IgD-negative memory B cell (primary cell): ENCODE results near the gene GPR34. TPM values are rescaled to one million over a fixed set of nuclear protein-coding genes. Genes with fewer than 3 reads are reported as not detected.
"Not testable (repeated sequence)": the region's sequence is repeated elsewhere in the genome, so short reads cannot be mapped to it uniquely, and the experiment has no call there.

Experiments used
- H3K27ac Mint-ChIP-seq, 3 donors: one replicate each; pipeline ENCODE4 v1.8.0; 2020 to 2022; ENCODE audit warnings: mild to moderate bottlenecking in 3 of 3, mixed read lengths in 3 of 3, moderate library complexity in 1 of 3
- H3K27me3 Mint-ChIP-seq: one replicate; pipeline ENCODE4 v1.8.0; 2021; ENCODE audit warnings: mixed read lengths
- H3K36me3 Mint-ChIP-seq: one replicate; pipeline ENCODE4 v1.8.0; 2020; ENCODE audit warnings: mild to moderate bottlenecking, mixed read lengths
- H3K4me1 Mint-ChIP-seq, 3 donors: one replicate each; pipeline ENCODE4 v1.8.0; 2020 to 2022; ENCODE audit warnings: mixed read lengths in 3 of 3, mild to moderate bottlenecking in 1 of 3
- H3K4me3 Mint-ChIP-seq, 4 donors: one replicate each; pipeline ENCODE4 v1.8.0; 2020 to 2022; ENCODE audit warnings: mild to moderate bottlenecking in 4 of 4, mixed read lengths in 4 of 4, moderate library complexity in 3 of 4
- H3K9me3 Mint-ChIP-seq, 3 donors: one replicate each; pipeline ENCODE4 v1.8.0; 2020 to 2021; ENCODE audit warnings: mixed read lengths in 3 of 3, mild to moderate bottlenecking in 1 of 3
- polyA plus RNA-seq: library from polyadenylated mRNA; unstranded; fragments of 300-500 nt; fragmentation: Illumina TruSeq; gene quantifications from one replicate; pipeline ENCODE4 v1.2.3, GENCODE V29; 2021

The GPR34 gene
- polyA plus RNA-seq, 1 donor from 2014 or later: 1.1 TPM

- Mint-ChIP-seq H3K27ac (no peak overlapping the region), H3K36me3 (peaks cover 3% of the 10 kb centered on the region), H3K9me3 (no peaks in the 10 kb centered on the region), H3K27me3 (peaks cover 13% of the 10 kb centered on the region), H3K4me1 (peaks cover 11 to 25% (median 13%) of the 10 kb centered on the region in 3 donors), H3K4me3 (no peak overlapping the region)
Observed at GRCh38 chrX:41711021-41711667, 22.4 kb downstream of the GPR34 start.

- Mint-ChIP-seq H3K4me3 (no peak overlapping the region), H3K36me3 (peaks cover 3% of the 10 kb centered on the region), H3K4me1 (peaks cover 10 to 24% (median 20%) of the 10 kb centered on the region in 3 donors), H3K27me3 (peaks cover 8% of the 10 kb centered on the region), H3K27ac (no peak overlapping the region), H3K9me3 (peaks cover 0 to 6% (median 5%) of the 10 kb centered on the region in 3 donors)
Observed at GRCh38 chrX:41716222-41716621, 27.4 kb downstream of the GPR34 start.

DNA sequence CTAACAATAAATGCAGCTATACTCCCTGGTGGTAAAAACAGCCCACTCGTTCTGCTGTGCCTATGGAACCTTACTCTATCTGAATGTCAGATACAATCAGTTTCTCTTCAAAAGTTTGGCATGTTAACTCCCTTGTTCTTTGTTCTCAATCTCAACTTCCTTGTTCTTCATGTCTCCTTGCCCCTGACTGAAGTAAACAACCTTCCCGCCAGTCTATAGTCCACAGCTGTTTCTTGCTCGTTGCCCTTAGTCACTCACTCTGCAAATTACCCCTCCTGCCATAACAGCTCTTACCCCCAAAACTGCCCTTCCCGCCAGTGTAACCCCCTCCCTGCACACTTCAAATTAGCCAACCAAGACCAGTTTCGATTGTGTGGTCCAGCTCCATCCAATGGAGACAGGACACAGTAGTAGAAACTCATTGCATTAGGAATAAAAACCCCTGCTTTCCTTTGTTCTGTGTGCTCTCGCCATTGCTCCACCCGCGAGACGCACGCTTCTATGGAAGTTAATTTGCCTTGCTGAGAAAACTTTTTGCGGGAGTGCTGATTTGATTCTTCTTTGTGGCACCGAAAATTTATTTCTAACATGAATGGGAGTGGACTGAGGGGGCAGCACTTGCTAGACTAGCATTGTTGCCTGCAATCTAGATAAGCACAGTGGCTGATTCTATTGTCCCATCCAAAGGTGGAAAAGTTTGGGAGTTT lies 28.1 kb downstream of the GPR34 start:
- peaks cover 14 to 30% (median 26%) of the 10 kb centered on the region in 3 donors for H3K4me1 Mint-ChIP-seq
- peaks cover 14% of the 10 kb centered on the region for H3K27me3 Mint-ChIP-seq
- peaks cover 3% of the 10 kb centered on the region for H3K36me3 Mint-ChIP-seq

DNA sequence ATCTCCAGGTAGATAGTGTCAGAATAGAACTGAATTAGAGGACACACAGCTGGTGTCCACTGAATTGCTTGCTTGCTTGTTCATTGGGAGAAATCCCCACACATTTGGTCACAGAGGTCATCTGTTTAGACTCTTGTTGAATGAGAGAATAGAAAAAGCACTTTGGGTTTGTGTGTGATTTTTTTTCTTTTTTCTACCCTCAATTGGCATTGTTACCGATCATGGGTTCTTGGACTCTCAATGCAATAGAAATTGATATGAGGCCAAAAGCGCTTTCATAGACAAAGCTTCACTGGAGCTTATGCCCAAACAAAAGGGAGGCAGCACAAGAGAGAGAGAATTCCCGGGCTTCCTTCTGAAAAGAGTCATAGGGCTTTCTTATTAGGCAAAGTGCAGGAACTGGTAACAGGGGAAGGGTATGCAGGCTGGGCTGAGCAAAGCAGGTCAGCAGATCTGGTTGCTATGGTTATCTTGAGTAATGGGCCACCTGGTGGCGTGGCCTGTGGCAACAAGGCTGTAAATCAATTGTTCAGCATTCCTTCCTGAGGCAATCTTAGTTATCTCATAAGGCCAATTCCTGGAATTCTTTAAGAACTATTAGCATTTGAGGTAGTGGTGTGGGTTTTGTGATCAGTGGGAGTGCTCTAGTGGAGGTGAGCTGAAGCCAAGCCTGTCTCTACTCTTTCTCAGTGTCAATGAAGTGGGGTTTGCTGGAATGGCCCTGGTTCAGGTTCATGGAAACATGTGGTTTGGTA lies 29.9 kb downstream of the GPR34 start:
- peak overlapping the region in 1 of 4 donors; percentile 73 for H3K4me3 Mint-ChIP-seq
- peaks cover 3% of the 10 kb centered on the region for H3K36me3 Mint-ChIP-seq
- H3K4me1 Mint-ChIP-seq: peaks cover 21 to 46% (median 40%) of the 10 kb centered on the region in 3 donors
- H3K27ac Mint-ChIP-seq: peak overlapping the region in 1 of 3 donors; percentile 35
- H3K27me3 Mint-ChIP-seq: peaks cover 14% of the 10 kb centered on the region
- peaks cover 0 to 6% (median 5%) of the 10 kb centered on the region in 3 donors for H3K9me3 Mint-ChIP-seq

More for the DNA sequence above, 28.1 kb downstream of the GPR34 start:
- Mint-ChIP-seq H3K4me3 (peak overlapping the region in 2 of 4 donors; percentile 60 to 67), H3K27ac (peak overlapping the region in 1 of 3 donors; percentile 9), H3K9me3 (peaks cover 0 to 6% (median 5%) of the 10 kb centered on the region in 3 donors)

DNA sequence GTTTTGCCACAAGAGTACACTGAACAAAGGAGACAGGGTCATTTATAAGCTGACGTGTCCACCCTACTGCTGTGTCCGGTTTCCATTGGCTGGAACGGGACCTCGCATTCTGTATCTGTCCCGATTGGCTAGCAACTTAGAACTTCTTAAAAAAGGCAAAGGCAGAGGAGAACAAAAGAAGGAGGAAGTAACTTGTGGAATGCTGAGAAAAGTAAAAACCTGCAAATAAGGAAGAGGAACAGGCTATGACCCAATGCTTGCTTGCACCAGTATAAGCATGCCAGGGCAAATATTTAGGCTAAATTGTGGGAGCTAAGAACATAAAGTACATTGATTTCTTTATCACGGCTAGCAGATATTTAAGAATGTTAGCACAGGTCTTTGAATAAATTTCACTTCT lies 30.8 kb downstream of the GPR34 start:
- H3K4me1 Mint-ChIP-seq: peaks cover 27 to 54% (median 46%) of the 10 kb centered on the region in 3 donors
- peaks cover 14% of the 10 kb centered on the region for H3K27me3 Mint-ChIP-seq
- not testable (repeated sequence) for H3K9me3 Mint-ChIP-seq, H3K36me3 Mint-ChIP-seq
- H3K27ac Mint-ChIP-seq: peak overlapping the region in 2 of 3 donors; percentile 16 to 73
- peak overlapping the region in 2 of 4 donors; percentile 63 to 90 for H3K4me3 Mint-ChIP-seq

GRCh38 chrX:41720125-41720779 lies 31.5 kb downstream of the GPR34 start:
- H3K4me1 Mint-ChIP-seq: peaks cover 27 to 54% (median 46%) of the 10 kb centered on the region in 3 donors
- peaks cover 0 to 6% (median 5%) of the 10 kb centered on the region in 3 donors for H3K9me3 Mint-ChIP-seq
- no peaks in the 10 kb centered on the region for H3K36me3 Mint-ChIP-seq
- H3K27ac Mint-ChIP-seq: peak overlapping the region in 2 of 3 donors; percentile 16 to 73
- peak overlapping the region in 2 of 4 donors; percentile 63 to 90 for H3K4me3 Mint-ChIP-seq
- H3K27me3 Mint-ChIP-seq: peaks cover 14% of the 10 kb centered on the region

GRCh38 chrX:41721590-41721989 lies 32.8 kb downstream of the GPR34 start:
- Mint-ChIP-seq H3K4me1 (peaks cover 27 to 49% (median 44%) of the 10 kb centered on the region in 3 donors), H3K9me3 (peaks cover 0 to 6% (median 5%) of the 10 kb centered on the region in 3 donors), H3K27ac (peak overlapping the region in 1 of 3 donors; percentile 3)

GRCh38 chrX:41722214-41722613 lies 33.4 kb downstream of the GPR34 start:
- no peaks in the 10 kb centered on the region for H3K36me3 Mint-ChIP-seq
- peaks cover 24 to 43% (median 41%) of the 10 kb centered on the region in 3 donors for H3K4me1 Mint-ChIP-seq
- peaks cover 14% of the 10 kb centered on the region for H3K27me3 Mint-ChIP-seq
- H3K9me3 Mint-ChIP-seq: peaks cover 0 to 6% (median 2%) of the 10 kb centered on the region in 3 donors
- no peak overlapping the region for H3K4me3 Mint-ChIP-seq
- H3K27ac Mint-ChIP-seq: peak overlapping the region in 1 of 3 donors; percentile 3

More at GRCh38 chrX:41721590-41721989, 32.8 kb downstream of the GPR34 start:
- H3K4me3 Mint-ChIP-seq: peak overlapping the region in 1 of 4 donors; percentile 18
- peaks cover 14% of the 10 kb centered on the region for H3K27me3 Mint-ChIP-seq
- H3K36me3 Mint-ChIP-seq: no peaks in the 10 kb centered on the region

GRCh38 chrX:41722816-41723618 lies 34.2 kb downstream of the GPR34 start:
- Mint-ChIP-seq H3K27ac (no peak overlapping the region), H3K27me3 (peaks cover 12% of the 10 kb centered on the region), H3K9me3 (peaks cover 0 to 6% (median 2%) of the 10 kb centered on the region in 3 donors), H3K4me1 (peaks cover 24 to 48% (median 42%) of the 10 kb centered on the region in 3 donors), H3K36me3 (no peaks in the 10 kb centered on the region), H3K4me3 (peak overlapping the region in 2 of 4 donors; percentile 47 to 48)

- Mint-ChIP-seq H3K4me3 (peak within 1 kb of the TSS in 2 of 4 donors; percentile 47 to 48), H3K27me3 (peaks cover 12% of the 10 kb centered on the region), H3K4me1 (peaks cover 24 to 48% (median 42%) of the 10 kb centered on the region in 3 donors), H3K36me3 (no peaks in the 10 kb centered on the region), H3K27ac (no peak within 1 kb of the TSS), H3K9me3 (peaks cover 0 to 6% (median 2%) of the 10 kb centered on the region in 3 donors)
Observed at GRCh38 chrX:41723826-41724225, 35.1 kb downstream of the GPR34 start, which contains the start of gene GPR82. Gene GPR82, plus strand, starts transcription at chrX:41724181. Its CDS starts 2,846 bp downstream, at chrX:41727027.

DNA sequence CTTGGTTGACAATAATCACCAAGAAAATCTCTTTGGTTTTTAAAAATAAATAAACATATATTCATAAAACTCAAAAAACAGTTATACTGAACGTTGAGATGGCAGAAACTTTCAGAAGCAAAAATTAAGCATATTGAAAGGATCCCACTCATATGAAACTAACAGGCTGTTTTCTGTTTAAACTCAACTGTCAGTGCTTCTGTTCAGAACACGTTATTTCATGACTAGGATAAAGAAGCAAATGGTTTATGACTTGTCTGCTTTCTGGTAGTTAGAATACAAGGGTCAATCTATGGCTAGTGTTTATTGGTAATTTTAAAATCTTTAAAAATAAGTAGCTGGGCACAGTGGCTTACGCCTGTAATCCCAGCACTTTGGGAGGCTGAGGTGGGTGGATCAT lies 39.4 kb downstream of the GPR34 start:
- Mint-ChIP-seq H3K27ac (no peak overlapping the region), H3K9me3 (no peaks in the 10 kb centered on the region), H3K4me3 (no peak overlapping the region), H3K4me1 (peaks cover 25 to 34% (median 28%) of the 10 kb centered on the region in 3 donors), H3K27me3 (no peaks in the 10 kb centered on the region), H3K36me3 (no peaks in the 10 kb centered on the region)

DNA sequence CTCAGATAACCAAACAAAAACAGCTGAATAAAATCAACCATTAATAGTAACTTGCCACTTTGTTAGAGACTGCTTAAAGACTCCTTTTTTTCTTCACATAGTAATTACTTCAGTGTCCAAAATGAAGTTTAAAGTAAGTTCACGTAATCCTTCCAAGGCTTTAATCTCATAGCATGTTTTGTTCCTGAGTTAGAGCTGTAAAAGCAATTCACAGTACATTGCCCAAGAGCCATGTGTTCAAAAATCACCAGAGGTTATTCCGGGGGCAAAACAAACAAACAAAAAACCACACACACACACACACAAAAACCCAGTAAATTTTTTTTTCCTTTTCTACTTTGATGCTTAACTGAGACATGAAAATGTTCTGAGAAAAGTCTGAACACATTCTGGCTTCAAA lies 41.3 kb downstream of the GPR34 start:
- no peaks in the 10 kb centered on the region for H3K27me3 Mint-ChIP-seq
- H3K4me3 Mint-ChIP-seq: no peak overlapping the region
- H3K36me3 Mint-ChIP-seq: no peaks in the 10 kb centered on the region
- no peaks in the 10 kb centered on the region for H3K9me3 Mint-ChIP-seq
- peak overlapping the region in 1 of 3 donors; percentile 17 for H3K27ac Mint-ChIP-seq
- H3K4me1 Mint-ChIP-seq: peaks cover 23 to 34% (median 27%) of the 10 kb centered on the region in 3 donors

GRCh38 chrX:41732260-41732659 lies 43.5 kb downstream of the GPR34 start:
- Mint-ChIP-seq H3K4me1 (peaks cover 28 to 36% (median 32%) of the 10 kb centered on the region in 3 donors), H3K36me3 (no peaks in the 10 kb centered on the region), H3K27me3 (no peaks in the 10 kb centered on the region), H3K4me3 (peak overlapping the region in 2 of 4 donors; percentile 36 to 77), H3K27ac (peak overlapping the region; percentile 17 to 75 (median 60)), H3K9me3 (no peaks in the 10 kb centered on the region)
